ENCODE results near the gene LGR5.

- no peak for TF ChIP-seq CTCF (IDR thresholded peaks at IDR 0.05)
- TF ChIP-seq POLR2A (IDR thresholded peaks at IDR 0.05), result no peak
These were observed 31.9 kb upstream of the LGR5 start for GRCh38 chr12:71407732-71408131.

All from vagina (tissue), 2 donors.